PC-3 (cell line): Measurements from ENCODE around the gene SMPD3.

Experiments
- EZH2 ChIP-seq: fragments of 300-600 bp; sonication (generic); IDR thresholded peaks from one replicate; pipeline ENCODE4 v1.6.1; 2017; ENCODE audit warnings: antibody characterized with exemption, mild to moderate bottlenecking, low read length; ENCODE audit not compliant: unreplicated experiment
- TF ChIP-seq, protein P1 (sequence below): fragments of 300-600 bp; sonication (generic); conservative IDR thresholded peaks from 2 replicates; pipeline ENCODE4 v1.5.1; 2017; ENCODE audit warnings: antibody characterized with exemption, low read depth, mild to moderate bottlenecking, low read length

DNA sequence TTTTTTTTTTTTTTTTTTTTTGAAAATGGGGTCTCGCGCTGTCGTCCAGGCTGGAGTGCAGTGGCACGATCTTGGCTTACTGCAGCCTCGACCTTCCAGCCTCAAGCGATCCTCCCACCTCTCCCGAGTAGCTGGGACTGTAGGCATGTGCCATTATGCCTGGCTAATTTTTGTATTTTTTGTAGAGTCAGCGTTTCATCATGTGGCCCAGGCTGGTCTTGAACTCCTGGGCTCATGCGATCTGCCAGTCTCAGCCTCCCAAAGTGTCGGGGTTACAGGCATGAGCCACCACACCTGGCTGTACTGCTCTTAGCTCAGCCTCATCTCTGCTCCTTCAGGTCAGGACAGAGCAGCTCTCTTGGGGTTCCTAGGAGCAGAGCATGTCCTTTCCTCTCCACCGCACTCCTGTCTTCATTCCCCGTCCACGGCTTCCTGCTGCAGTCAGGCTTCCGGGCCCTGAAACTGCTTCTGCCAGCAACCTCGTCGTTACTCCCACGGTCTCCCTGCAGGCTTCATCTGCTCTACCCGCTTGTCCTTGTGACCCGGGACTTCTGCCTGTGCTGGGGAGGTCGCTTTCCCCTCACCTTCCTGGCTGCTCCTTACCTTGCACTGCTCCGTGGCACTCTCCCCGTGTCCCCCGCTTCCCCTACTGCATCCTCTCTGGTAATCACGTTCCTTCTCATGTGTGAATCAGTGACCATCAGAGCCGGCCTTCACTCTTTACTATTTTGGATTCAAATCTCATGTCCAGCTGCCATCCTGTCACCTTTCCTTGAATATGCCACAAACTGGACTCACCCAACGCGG, 99.5 kb downstream of the SMPD3 start:
- TF ChIP-seq EZH2: no peak
- TF ChIP-seq, protein P1, sequence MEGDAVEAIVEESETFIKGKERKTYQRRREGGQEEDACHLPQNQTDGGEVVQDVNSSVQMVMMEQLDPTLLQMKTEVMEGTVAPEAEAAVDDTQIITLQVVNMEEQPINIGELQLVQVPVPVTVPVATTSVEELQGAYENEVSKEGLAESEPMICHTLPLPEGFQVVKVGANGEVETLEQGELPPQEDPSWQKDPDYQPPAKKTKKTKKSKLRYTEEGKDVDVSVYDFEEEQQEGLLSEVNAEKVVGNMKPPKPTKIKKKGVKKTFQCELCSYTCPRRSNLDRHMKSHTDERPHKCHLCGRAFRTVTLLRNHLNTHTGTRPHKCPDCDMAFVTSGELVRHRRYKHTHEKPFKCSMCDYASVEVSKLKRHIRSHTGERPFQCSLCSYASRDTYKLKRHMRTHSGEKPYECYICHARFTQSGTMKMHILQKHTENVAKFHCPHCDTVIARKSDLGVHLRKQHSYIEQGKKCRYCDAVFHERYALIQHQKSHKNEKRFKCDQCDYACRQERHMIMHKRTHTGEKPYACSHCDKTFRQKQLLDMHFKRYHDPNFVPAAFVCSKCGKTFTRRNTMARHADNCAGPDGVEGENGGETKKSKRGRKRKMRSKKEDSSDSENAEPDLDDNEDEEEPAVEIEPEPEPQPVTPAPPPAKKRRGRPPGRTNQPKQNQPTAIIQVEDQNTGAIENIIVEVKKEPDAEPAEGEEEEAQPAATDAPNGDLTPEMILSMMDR: no peak
